ENCODE measurements around the gene PRKAA2.

Gene PRKAA2

DNA sequence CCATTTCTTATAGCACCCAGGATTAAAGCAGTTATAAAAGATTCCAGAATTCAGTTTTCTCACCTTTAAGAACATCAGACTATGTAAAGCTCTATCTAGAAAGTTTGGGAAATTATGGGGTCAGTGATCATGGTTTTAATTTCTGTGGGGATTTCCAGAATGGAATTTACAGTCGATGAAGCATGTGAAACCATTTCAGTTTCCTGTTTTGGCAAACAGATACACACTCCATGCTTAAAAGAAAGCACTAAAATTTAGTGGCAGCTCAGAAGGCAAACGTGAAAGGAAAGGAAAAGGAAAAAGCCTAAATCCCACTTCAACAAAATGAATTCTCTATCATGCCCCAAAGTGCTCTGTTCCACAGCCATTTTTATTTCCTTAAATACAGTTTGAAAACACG is 113.7 kb downstream of the PRKAA2 start:
- TF ChIP-seq, protein P1, sequence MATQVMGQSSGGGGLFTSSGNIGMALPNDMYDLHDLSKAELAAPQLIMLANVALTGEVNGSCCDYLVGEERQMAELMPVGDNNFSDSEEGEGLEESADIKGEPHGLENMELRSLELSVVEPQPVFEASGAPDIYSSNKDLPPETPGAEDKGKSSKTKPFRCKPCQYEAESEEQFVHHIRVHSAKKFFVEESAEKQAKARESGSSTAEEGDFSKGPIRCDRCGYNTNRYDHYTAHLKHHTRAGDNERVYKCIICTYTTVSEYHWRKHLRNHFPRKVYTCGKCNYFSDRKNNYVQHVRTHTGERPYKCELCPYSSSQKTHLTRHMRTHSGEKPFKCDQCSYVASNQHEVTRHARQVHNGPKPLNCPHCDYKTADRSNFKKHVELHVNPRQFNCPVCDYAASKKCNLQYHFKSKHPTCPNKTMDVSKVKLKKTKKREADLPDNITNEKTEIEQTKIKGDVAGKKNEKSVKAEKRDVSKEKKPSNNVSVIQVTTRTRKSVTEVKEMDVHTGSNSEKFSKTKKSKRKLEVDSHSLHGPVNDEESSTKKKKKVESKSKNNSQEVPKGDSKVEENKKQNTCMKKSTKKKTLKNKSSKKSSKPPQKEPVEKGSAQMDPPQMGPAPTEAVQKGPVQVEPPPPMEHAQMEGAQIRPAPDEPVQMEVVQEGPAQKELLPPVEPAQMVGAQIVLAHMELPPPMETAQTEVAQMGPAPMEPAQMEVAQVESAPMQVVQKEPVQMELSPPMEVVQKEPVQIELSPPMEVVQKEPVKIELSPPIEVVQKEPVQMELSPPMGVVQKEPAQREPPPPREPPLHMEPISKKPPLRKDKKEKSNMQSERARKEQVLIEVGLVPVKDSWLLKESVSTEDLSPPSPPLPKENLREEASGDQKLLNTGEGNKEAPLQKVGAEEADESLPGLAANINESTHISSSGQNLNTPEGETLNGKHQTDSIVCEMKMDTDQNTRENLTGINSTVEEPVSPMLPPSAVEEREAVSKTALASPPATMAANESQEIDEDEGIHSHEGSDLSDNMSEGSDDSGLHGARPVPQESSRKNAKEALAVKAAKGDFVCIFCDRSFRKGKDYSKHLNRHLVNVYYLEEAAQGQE (IDR thresholded peaks at IDR 0.05; ENCODE audit: insufficient read depth in 1 of 2, low read depth in 2 of 2, low read length in 2 of 2): no peak
- TF ChIP-seq TAF1 (IDR thresholded peaks at IDR 0.05; ENCODE audit: borderline replicate concordance, insufficient read depth, low read length): no peak
- TF ChIP-seq POLR2AphosphoS5 (IDR thresholded peaks at IDR 0.05; ENCODE audit: low read depth, low read length): no peak
- no peak for TF ChIP-seq SIN3A (IDR thresholded peaks at IDR 0.05; ENCODE audit: borderline replicate concordance, insufficient read depth, low read length)

Measured in PFSK-1 (cell line).